HG03135 (cell line): Measurements from ENCODE around the gene DUS2.

Experiments used
- ATAC-seq: cut with Tn5 transposase; IDR thresholded peaks from one replicate; pipeline ENCODE4 v1.9.1; 2021; ENCODE audit warnings: mild to moderate bottlenecking, moderate library complexity; ENCODE audit not compliant: unreplicated experiment

Gene DUS2

GRCh38 chr16:68040506-68041288, 17.6 kb downstream of the DUS2 start:
- no peak for ATAC-seq

- no peak for ATAC-seq
Observed at GRCh38 chr16:68041783-68042182, 18.7 kb downstream of the DUS2 start.

DNA sequence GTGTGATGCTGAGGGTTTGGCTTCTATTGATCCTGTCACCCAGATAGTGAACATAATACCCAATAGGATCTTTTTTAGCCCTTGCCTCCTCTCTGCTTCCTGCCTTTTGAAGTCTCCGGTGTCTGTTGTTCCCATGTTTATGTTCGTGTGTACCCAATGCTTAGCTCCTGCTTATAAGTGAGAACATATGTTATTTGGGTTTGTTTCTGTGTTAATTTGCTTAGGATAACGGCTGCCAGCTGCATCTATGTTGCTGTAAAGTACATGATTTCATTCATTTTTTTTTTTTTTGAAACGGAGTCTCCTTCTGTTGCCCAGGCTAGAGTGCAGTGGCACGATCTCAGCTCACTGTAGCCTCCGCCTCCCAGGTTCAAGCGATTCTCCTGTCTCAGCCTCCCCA, 23.0 kb downstream of the DUS2 start:
- ATAC-seq, result no peak

GRCh38 chr16:68047987-68048386, 24.9 kb downstream of the DUS2 start:
- ATAC-seq, result no peak

GRCh38 chr16:68049449-68049848, 26.4 kb downstream of the DUS2 start:
- ATAC-seq, result no peak

- no peak for ATAC-seq
Observed at GRCh38 chr16:68055395-68055794, 32.3 kb downstream of the DUS2 start.

DNA sequence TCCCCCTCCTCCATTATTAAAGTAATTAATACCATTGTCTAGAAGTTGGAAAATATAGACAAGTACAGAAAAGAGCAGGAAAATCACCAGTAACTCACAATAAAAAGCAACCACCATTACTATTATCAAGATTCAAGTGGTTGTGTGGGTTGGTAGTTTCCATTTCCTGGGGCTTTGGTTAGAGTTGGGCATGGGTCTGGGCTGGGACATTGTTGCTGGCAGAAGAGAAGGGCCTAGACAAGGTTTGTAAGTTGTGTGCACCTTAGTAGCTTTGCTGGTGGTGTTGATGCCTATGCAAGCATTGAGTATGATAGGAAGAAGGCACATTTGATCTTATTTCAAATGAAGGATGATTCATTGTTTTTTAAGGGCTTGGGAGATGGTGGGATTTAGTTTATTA, 36.7 kb downstream of the DUS2 start:
- ATAC-seq, result no peak

GRCh38 chr16:68061396-68061795, 38.3 kb downstream of the DUS2 start:
- ATAC-seq, result no peak

DNA sequence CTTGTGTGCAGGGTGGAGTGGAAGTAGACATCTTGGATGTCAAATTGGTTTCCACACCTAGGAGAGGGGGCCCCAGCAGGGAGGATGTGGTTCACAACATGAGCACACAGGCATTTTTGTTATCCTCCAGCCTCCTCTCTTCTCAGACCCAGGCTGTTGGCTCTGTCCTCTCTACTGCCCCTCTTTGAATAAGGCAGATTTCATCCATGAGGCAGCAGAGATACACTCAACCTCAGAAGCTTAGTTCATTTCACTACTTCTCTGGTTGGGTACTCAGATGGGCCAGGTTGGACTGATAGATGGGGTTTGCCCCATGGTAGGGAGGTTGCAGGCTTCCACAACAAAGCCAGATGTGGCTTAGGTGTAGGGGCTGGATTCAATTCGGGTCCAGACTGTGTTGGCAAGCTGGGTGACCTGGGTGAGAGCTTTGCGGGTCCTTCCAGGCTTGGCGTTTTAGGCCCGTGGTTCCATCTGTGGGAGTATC, 39.9 kb downstream of the DUS2 start:
- no peak for ATAC-seq

GRCh38 chr16:68064791-68065365, 41.8 kb downstream of the DUS2 start:
- ATAC-seq, result no peak

GRCh38 chr16:68065716-68066305, 42.7 kb downstream of the DUS2 start:
- no peak for ATAC-seq

GRCh38 chr16:68066763-68067162, 43.7 kb downstream of the DUS2 start:
- ATAC-seq, result no peak

DNA sequence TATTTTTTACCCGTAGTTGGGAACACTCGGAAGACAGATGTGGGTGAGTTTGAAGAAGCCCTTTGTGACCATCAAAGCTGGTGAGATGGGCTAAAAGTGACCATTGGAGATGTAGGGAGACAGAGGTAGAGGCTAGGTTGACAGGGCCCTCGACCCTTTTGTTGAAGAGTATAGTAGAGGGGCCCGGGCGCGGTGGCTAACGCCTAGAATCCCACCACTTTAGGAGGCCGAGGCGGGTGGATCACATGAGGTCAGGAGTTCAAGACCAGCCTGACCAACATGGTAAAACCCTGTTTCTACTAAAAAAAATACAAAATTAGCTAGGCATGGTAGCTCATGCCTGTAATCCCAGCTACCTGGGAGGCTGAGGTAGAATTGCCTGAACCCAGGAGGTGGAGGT, 45.8 kb downstream of the DUS2 start:
- ATAC-seq, result no peak

DNA sequence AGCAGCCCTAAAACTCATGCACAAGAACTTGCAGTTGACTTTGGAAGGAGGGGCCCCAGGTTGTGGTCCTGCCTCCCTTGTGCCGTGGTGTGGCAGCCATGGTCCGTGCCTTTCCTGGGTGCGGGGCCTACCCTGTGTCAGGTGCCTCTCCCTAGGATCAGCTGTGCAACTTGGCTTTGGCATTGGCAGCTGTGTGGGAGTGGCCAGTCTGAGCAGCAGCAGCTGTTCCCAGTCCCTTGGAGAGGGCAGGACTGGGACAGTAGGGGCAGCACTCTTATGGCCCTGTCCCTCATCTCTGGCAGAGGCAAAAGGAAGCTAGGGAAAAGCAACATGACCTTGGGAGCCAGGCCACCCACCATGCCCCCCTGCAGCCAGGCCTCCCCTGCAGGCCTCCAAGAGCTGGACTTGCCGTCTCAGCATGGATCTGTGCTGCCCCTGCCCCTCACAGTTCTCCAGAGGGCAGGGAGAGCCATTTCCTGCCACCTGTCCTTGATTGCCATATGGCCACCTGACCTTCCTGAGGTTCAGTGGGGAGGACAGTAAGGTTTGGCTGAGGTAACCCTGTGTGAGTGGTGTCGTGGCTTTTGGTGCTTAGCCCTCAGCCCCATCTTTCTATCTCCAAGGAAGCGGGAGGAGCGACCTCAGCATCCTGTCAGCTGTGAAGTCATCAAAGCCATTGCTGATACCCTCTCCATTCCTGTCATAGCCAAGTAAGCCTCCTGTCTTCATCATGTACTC, 46.6 kb downstream of the DUS2 start:
- no peak for ATAC-seq

- ATAC-seq, result peak; percentile 8
Observed at GRCh38 chr16:68070249-68070730, 47.2 kb downstream of the DUS2 start.

DNA sequence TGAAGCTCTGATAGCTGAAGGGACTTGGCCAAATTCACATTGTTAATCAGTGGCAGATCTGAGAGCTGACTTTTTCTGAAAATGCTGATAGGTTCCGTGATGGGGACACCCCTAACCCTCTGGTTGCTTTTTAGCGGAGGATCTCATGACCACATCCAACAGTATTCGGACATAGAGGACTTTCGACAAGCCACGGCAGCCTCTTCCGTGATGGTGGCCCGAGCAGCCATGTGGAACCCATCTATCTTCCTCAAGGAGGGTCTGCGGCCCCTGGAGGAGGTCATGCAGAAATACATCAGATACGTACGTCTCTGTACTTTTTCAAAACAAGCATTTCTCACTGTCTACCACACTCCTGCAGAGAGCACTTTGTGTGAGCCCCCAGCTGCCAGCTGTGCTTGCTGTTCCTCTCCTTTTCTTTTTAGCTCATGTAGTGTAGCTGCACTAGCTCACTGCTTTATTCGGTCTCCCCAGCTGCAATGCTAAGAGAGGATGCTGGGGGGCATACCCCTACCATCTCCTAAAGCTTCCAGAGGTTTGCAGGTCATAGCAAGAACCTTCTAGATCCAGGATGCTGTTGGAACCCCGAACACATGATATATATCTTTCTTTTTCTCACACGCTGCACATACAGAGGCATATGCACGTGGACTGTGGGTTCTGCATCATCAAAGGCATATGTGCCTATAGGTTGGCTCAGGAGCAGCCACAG, 47.9 kb downstream of the DUS2 start:
- ATAC-seq, result peak; percentile 39

- ATAC-seq, result no peak
Observed at GRCh38 chr16:68071518-68071901, 48.4 kb downstream of the DUS2 start.

DNA sequence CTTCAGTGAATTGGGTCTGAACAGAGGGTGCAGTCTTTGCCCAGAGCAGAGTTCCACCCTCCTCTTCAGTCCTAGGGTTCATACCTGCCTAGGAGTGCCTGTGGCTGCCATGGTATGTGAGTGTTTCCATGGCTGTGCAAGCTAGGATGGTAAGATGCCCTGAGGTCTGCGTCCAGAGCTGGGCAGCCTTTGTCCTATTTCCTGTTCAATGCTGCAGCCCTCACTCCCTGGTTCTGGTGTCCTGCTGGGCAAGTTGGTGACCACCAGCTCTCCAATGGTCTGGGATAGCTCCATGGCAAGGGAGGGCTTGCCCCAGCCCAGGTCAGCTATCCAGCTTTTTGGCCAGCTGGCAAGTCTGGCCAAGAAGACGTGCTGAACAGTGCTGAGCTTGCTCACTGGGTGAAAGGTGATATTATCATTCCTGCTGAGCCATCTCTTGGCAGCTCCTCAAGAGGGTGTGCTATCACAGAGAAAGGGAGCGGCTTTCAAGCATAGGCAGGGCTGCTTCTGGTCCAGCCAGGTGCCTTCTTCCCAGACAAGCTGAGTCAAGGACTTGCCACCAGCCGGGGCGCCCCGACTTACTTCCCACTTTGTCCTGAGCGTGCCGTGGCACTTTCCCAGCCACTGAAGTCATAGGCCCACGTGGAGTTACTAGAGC, 49.1 kb downstream of the DUS2 start:
- no peak for ATAC-seq

DNA sequence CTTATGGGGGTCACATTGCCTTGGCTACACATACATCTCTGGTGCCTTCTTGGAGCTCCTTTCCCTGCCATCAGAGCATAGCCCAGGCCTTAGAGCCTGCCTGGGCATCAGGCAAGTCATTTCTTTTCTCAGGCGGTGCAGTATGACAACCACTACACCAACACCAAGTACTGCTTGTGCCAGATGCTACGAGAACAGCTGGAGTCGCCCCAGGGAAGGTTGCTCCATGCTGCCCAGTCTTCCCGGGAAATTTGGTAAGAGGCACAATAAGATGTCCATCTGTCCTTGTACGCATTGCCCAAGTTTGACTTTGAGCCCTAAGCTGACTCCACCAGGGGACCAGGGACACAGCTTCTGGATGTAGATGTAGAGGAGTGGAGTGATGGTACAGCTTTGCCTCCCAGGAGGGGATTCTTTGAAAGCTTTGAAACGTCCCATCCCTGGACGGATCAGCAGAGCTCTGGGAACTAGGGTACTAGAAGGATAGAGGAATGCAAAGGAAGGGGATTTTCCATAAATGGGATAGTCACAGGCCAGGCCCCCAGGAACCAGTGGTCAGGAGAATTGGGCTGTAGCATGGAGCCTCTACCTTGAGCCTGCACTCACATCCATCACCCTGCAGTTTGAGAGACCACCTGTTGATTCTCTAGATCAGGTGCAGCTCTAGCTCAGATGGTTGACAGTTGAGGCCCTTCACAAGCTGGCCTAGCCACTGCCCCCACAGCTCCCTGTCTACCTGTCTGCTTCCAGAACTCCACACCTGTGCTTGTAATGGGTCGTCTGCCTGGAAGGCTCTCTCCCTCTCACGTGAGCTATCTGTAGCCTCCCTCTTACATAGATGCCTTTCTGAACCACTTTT, 51.0 kb downstream of the DUS2 start:
- peak; percentile 9 for ATAC-seq
